HepG2 (cell line): ENCODE measurements around the gene CTU2. TPM values are rescaled to one million over a fixed set of nuclear protein-coding genes. Genes with fewer than 3 reads are reported as not detected.
A peak's percentile ranks its signal among the peaks of the same experiment; 100 is the strongest.

Source experiments
- ATF3 ChIP-seq: sonication (generic); formaldehyde crosslinking; IDR thresholded peaks from 2 replicates; pipeline ENCODE4 v1.4.0; 2020; ENCODE audit warnings: missing genetic modification reagents
- FOSL1 ChIP-seq: sonication (generic); formaldehyde crosslinking; IDR thresholded peaks from 2 replicates; pipeline ENCODE4 v1.9.0; 2021; ENCODE audit warnings: missing genetic modification reagents, borderline replicate concordance
- GFI1 ChIP-seq: sonication (generic); formaldehyde crosslinking; IDR thresholded peaks from 2 replicates; pipeline ENCODE4 v1.5.0; 2020; ENCODE audit warnings: missing genetic modification reagents, mild to moderate bottlenecking, borderline replicate concordance
- MED8 ChIP-seq: sonication (generic); formaldehyde crosslinking; IDR thresholded peaks from 2 replicates; pipeline ENCODE4 v1.8.1; 2023; ENCODE audit warnings: mild to moderate bottlenecking, missing genetic modification reagents; ENCODE audit not compliant: insufficient replicate concordance
- PAX8 ChIP-seq: sonication (generic); formaldehyde crosslinking; IDR thresholded peaks from 2 replicates; pipeline ENCODE4 v1.8.0; 2022; ENCODE audit warnings: mild to moderate bottlenecking, missing genetic modification reagents, borderline replicate concordance
- RFX1 ChIP-seq: fragments of 450-650 bp; IDR thresholded peaks from 2 replicates; pipeline ENCODE4 v1.6.1; 2017
- SMAD1 ChIP-seq: sonication (generic); formaldehyde crosslinking; IDR thresholded peaks from 2 replicates; pipeline ENCODE4 v1.4.0; 2020; ENCODE audit warnings: missing genetic modification reagents, low read depth, mild to moderate bottlenecking, borderline replicate concordance
- THRA ChIP-seq: sonication (generic); formaldehyde crosslinking; IDR thresholded peaks from 2 replicates; pipeline ENCODE4 v1.4.0; 2020; ENCODE audit warnings: missing genetic modification reagents, borderline replicate concordance
- ZMYM3 ChIP-seq: sonication (generic); formaldehyde crosslinking; IDR thresholded peaks from 2 replicates; pipeline ENCODE4 v1.5.1; 2020; ENCODE audit warnings: mild to moderate bottlenecking, missing genetic modification reagents
- ZNF180 ChIP-seq: sonication (generic); formaldehyde crosslinking; IDR thresholded peaks from 2 replicates; pipeline ENCODE4 v1.4.0; 2020; ENCODE audit warnings: low read depth, missing genetic modification reagents, borderline replicate concordance
- ZNF318 ChIP-seq: sonication (generic); formaldehyde crosslinking; IDR thresholded peaks from 2 replicates; pipeline ENCODE4 v1.4.0; 2020; ENCODE audit warnings: mild to moderate bottlenecking, missing genetic modification reagents
- ZNF446 ChIP-seq: sonication (generic); formaldehyde crosslinking; IDR thresholded peaks from 2 replicates; pipeline ENCODE4 v1.5.0; 2020; ENCODE audit warnings: mild to moderate bottlenecking, missing genetic modification reagents
- ZNF513 ChIP-seq: sonication (generic); formaldehyde crosslinking; conservative IDR thresholded peaks from 2 replicates; pipeline ENCODE4 v1.5.0; 2020; ENCODE audit warnings: missing genetic modification reagents
- ZNF547 ChIP-seq: sonication (generic); formaldehyde crosslinking; IDR thresholded peaks from 2 replicates; pipeline ENCODE4 v1.5.1; 2020; ENCODE audit warnings: mild to moderate bottlenecking, missing genetic modification reagents
- ZNF740 ChIP-seq: sonication (generic); formaldehyde crosslinking; IDR thresholded peaks from 2 replicates; pipeline ENCODE4 v1.4.0; 2020; ENCODE audit warnings: missing genetic modification reagents
- ZNF766 ChIP-seq: sonication (generic); formaldehyde crosslinking; IDR thresholded peaks from 2 replicates; pipeline ENCODE4 v1.5.0; 2020; ENCODE audit warnings: missing genetic modification reagents, borderline replicate concordance
- ZSCAN21 ChIP-seq: sonication (generic); formaldehyde crosslinking; IDR thresholded peaks from 2 replicates; pipeline ENCODE4 v1.8.0; 2022; ENCODE audit warnings: mild to moderate bottlenecking, missing genetic modification reagents, moderate library complexity, borderline replicate concordance
- polyA plus RNA-seq, 8 experiments: library from polyadenylated mRNA; depleted of rRNA in 3 of 8; stranded (reverse) in 7 of 8; unstranded in 1 of 8; fragments of >200 nt; fragmentation: Illumina TruSeq in 4 of 8; extraction: Trizol in 4 of 8; gene quantifications; 2 replicates each; pipeline versions ENCODE4 v1.2.1 to v1.2.3, GENCODE V29; 2011 to 2016; ENCODE audit warnings: low read depth in 4 of 8, missing spikeins in 1 of 8, mixed read lengths in 1 of 8; ENCODE audit not compliant: insufficient read depth in 1 of 8
- total RNA-seq, 5 experiments: library from RNA; depleted of rRNA; stranded (reverse); fragments of >200 nt; fragmentation: Illumina TruSeq; extraction: Trizol; gene quantifications; 2 replicates each; pipeline ENCODE4 v1.2.3, GENCODE V29; 2016; ENCODE audit warnings: low read depth in 1 of 5

Gene CTU2
- total and polyA plus RNA-seq, 2 of the 13 experiments (the other 11 are each of a cell fraction or from before 2014, with no cell fraction given) = 13.3 to 21.9 TPM

- no peak for TF ChIP-seq ZNF547 (CRISPR knock-in tag)
- no peak for TF ChIP-seq ATF3 (CRISPR knock-in tag)
- no peak for TF ChIP-seq SMAD1
- no peak for TF ChIP-seq ZNF513 (CRISPR knock-in tag)
- no peak for TF ChIP-seq ZNF446 (CRISPR knock-in tag)
- no peak for TF ChIP-seq ZNF180 (CRISPR knock-in tag)
- TF ChIP-seq ZNF766 (CRISPR knock-in tag) = no peak
- no peak for TF ChIP-seq THRA (CRISPR knock-in tag)
- TF ChIP-seq ZSCAN21 = peak; percentile 35; the same call in 1 of the 2 replicates
- no peak for TF ChIP-seq GFI1
- no peak for TF ChIP-seq ZNF318 (CRISPR knock-in tag)
- no peak for TF ChIP-seq ZNF740 (CRISPR knock-in tag)
- no peak for TF ChIP-seq RFX1
- TF ChIP-seq FOSL1 (CRISPR knock-in tag) = no peak
- peak; percentile 27; the same call in 1 of the 2 replicates for TF ChIP-seq PAX8
- no peak for TF ChIP-seq ZMYM3
- no peak for TF ChIP-seq MED8 (CRISPR knock-in tag)
Observed at GRCh38 chr16:88759976-88760350, 53.7 kb downstream of the CTU2 start (continued).
